Psoas muscle (tissue), 8 donors: ENCODE data around the gene ABCC9. TPM values are rescaled to one million over a fixed set of nuclear protein-coding genes. Genes with fewer than 3 reads are reported as not detected.

ENCODE experiments used
- ATAC-seq, 4 donors: fragments of 200-7000 bp; cut with Tn5 transposase; one replicate each; pipeline ENCODE4 v1.9.1; 2020; ENCODE audit warnings: moderate library complexity in 3 of 4, mild to moderate bottlenecking in 2 of 4
- DNase-seq, 2 donors: peaks; one replicate each; pipeline ENCODE4 v3.0.0-alpha.2; 2020
- H3K27ac ChIP-seq: fragments of 200-600 bp; one replicate; pipeline ENCODE4 v1.8.0; 2022
- H3K27me3 ChIP-seq, 3 donors: fragments of 200-600 bp in 1 of 3; one replicate each; pipeline versions ENCODE4 v1.6.1 to v1.8.0; 2013 to 2022; ENCODE audit warnings: low read length in 2 of 3, mild to moderate bottlenecking in 2 of 3, moderate library complexity in 1 of 3; ENCODE audit not compliant: insufficient read depth in 3 of 3
- H3K36me3 ChIP-seq, 2 donors: fragments of 200-600 bp in 1 of 2; one replicate each; pipeline versions ENCODE4 v1.6.1 to v1.8.0; 2013 to 2022; ENCODE audit warnings: low read depth in 1 of 2, mild to moderate bottlenecking in 1 of 2, moderate library complexity in 1 of 2; ENCODE audit not compliant: insufficient read depth in 1 of 2
- H3K4me1 ChIP-seq: fragments of 200-600 bp; one replicate; pipeline ENCODE4 v1.8.0; 2022
- H3K4me3 ChIP-seq: fragments of 200-600 bp; one replicate; pipeline ENCODE4 v1.8.0; 2022; ENCODE audit warnings: mild to moderate bottlenecking
- H3K9me3 ChIP-seq: fragments of 200-600 bp; one replicate; pipeline ENCODE4 v1.8.0; 2022
- CTCF ChIP-seq: fragments of 200-600 bp; IDR thresholded peaks from one replicate; pipeline ENCODE4 v1.8.0; 2022; ENCODE audit warnings: antibody characterized with exemption
- WGBS, 3 donors: extraction: QIAGEN DNeasy Blood & Tissue Kit; methylation state at CpG; one replicate each; pipeline versions ENCODE4 v1.1.6 to v1.1.7; 2013; 5-methylcytosine and 5-hydroxymethylcytosine counted together
- intact Hi-C, 2 donors: fragments of 100-400 bp; cut with DNase I; formaldehyde crosslinking; loops; one replicate each; pipeline versions ENCODE4 v1.11.0 to v1.14.2; 2022
- polyA plus RNA-seq, 3 donors: library from polyadenylated mRNA; stranded (reverse); fragments of 200-250 nt; gene quantifications; one replicate each; pipeline ENCODE4 v1.2.3, GENCODE V29; 2013
- total RNA-seq, 4 donors: library from RNA; stranded (reverse); fragmentation: NEBNext Ultra II Directional in 2 of 4; extraction: Animal tissue kit (Norgen Biotek cat#: 25700) in 2 of 4; gene quantifications; one replicate each; pipeline versions ENCODE4 v1.2.1 to v1.2.4, GENCODE V29; 2021 to 2023
- donor health status: healthy with polysubstance abuse.
- donor health status: DM: no; HTN: no; CAD: no; lungs with moderate emphysema.
- donor health status: Bipolar disorder and iron deficiency.
- donor health status: healthy.
- donor health status: DM: yes; HTN: yes; CAD: no.
- donor health status: DM: no; HTN: no; CAD: no.
- donor health status: DM: no; HTN: no; CAD: no.
- donor health status: DM: yes; HTN: yes; CAD: no.

The ABCC9 gene
- total and polyA plus RNA-seq, 7 donors: 4.5 to 94.9 (median 52.7) TPM

- H3K4me3 ChIP-seq: no peak overlapping the region
- H3K36me3 ChIP-seq: no peaks in the 10 kb centered on the region
- no peak overlapping the region for H3K27ac ChIP-seq
- intact Hi-C loops: loop anchor here in 1 of 2 donors (5.0 kb wide), 1 partner anchor 103 kb away; no protein-coding TSS in a partner anchor
- TF ChIP-seq CTCF: no peak
- DNase-seq: no peak
- no peaks in the 10 kb centered on the region for H3K4me1 ChIP-seq
- H3K27me3 ChIP-seq: no peaks in the 10 kb centered on the region
- H3K9me3 ChIP-seq: no peaks in the 10 kb centered on the region
- no peak for ATAC-seq
- WGBS, 3 donors: 91 to 96% (median 96%) methylated on average over 2 of the region's 2 CpGs
Measured at GRCh38 chr12:21985155-21985554, 43.9 kb upstream of the ABCC9 start.

- no peak for TF ChIP-seq CTCF
- no peaks in the 10 kb centered on the region for H3K36me3 ChIP-seq
- ATAC-seq (no peak), DNase-seq (no peak)
- no peaks in the 10 kb centered on the region for H3K9me3 ChIP-seq
- H3K4me1 ChIP-seq: no peaks in the 10 kb centered on the region
- intact Hi-C loops: no loop called here
- no peak overlapping the region for H3K27ac ChIP-seq
- no peaks in the 10 kb centered on the region for H3K27me3 ChIP-seq
- no peak overlapping the region for H3K4me3 ChIP-seq
Measured at GRCh38 chr12:21984375-21984774, 43.1 kb upstream of the ABCC9 start.

- Histone ChIP-seq H3K36me3 (no peaks in the 10 kb centered on the region), H3K4me1 (no peaks in the 10 kb centered on the region), H3K27ac (no peak overlapping the region), H3K9me3 (no peaks in the 10 kb centered on the region), H3K4me3 (no peak overlapping the region), H3K27me3 (no peaks in the 10 kb centered on the region)
- DNase-seq: no peak
- 81 to 92% (median 83%) methylated on average over 3 of the region's 3 CpGs for WGBS, 3 donors
- intact Hi-C loops: no loop called here
- TF ChIP-seq CTCF: no peak
- ATAC-seq: no peak
Measured at GRCh38 chr12:21983095-21983494, 41.9 kb upstream of the ABCC9 start.

- intact Hi-C loops: no loop called here
- Histone ChIP-seq H3K36me3 (no peaks in the 10 kb centered on the region), H3K4me1 (no peaks in the 10 kb centered on the region), H3K4me3 (no peak overlapping the region), H3K27ac (no peak overlapping the region), H3K27me3 (no peaks in the 10 kb centered on the region), H3K9me3 (no peaks in the 10 kb centered on the region)
- ATAC-seq (no peak), DNase-seq (no peak)
- no peak for TF ChIP-seq CTCF
- 81 to 91% (median 85%) methylated on average over 1 of the region's 1 CpG for WGBS, 3 donors
Measured at GRCh38 chr12:21980544-21980943, 39.3 kb upstream of the ABCC9 start.

- TF ChIP-seq CTCF: no peak
- no peak overlapping the region for H3K27ac ChIP-seq
- no peaks in the 10 kb centered on the region for H3K36me3 ChIP-seq
- no peaks in the 10 kb centered on the region for H3K27me3 ChIP-seq
- intact Hi-C loops: no loop called here
- no peaks in the 10 kb centered on the region for H3K4me1 ChIP-seq
- no peak for DNase-seq
- no peaks in the 10 kb centered on the region for H3K9me3 ChIP-seq
- no peak overlapping the region for H3K4me3 ChIP-seq
- ATAC-seq: no peak
- 93 to 98% (median 95%) methylated on average over 1 of the region's 1 CpG for WGBS, 3 donors
Measured at GRCh38 chr12:21975293-21975692, 34.1 kb upstream of the ABCC9 start.
